Inflammatory macrophage treated with lipopolysaccharide for 4 hours (primary cell): Measurements from ENCODE around the gene C17orf67.
"Not testable (repeated sequence)": the region's sequence is repeated elsewhere in the genome, so short reads cannot be mapped to it uniquely, and the experiment has no call there.

Experiments
- DNase-seq: peaks from one replicate; pipeline ENCODE4 v3.0.0-alpha.2; 2020

C17orf67 gene

GRCh38 chr17:56770427-56770826 lies 63.3 kb downstream of the C17orf67 start:
- no peak for DNase-seq

DNA sequence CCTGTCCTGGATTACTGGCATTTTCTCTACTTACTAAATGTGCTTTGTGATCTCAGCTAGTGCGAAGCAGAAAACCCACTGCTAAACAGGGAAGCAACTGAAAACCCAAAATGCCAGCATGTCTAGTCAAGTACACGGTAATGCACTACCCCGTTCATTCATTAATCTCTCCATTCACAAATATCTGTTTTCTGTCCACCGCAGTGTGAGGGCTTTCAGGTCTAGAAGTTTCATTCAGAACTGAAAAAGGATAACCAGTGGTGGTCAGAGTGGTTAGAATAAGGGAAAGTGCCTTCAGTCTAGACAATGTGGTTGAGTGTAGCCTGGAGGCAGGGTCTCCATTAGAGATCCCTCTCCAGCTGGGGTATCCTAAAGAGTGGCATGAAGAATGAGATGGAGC lies 68.3 kb downstream of the C17orf67 start:
- no peak for DNase-seq

DNA sequence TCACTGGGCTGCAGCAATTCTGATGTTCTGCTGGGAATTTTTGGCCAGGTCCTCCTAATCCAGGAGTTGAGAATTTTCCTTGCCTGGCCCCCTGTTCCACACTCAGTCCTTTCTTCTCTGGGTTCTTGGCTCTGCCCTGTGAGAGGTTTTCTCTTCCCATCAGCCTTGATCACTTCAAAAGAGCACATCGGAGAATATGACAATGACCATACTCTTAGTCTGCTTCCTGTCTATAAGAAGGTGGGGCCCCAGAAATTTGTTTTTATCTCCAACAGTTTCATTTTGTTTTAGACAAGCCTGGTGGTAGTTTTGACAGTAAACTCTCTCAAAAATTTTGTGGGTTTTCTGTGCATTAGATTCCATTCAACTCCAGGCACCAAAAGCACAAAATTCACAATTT lies 70.7 kb downstream of the C17orf67 start:
- DNase-seq, result no peak

- DNase-seq, result no peak
Observed at GRCh38 chr17:56762144-56762543, 71.6 kb downstream of the C17orf67 start.

DNA sequence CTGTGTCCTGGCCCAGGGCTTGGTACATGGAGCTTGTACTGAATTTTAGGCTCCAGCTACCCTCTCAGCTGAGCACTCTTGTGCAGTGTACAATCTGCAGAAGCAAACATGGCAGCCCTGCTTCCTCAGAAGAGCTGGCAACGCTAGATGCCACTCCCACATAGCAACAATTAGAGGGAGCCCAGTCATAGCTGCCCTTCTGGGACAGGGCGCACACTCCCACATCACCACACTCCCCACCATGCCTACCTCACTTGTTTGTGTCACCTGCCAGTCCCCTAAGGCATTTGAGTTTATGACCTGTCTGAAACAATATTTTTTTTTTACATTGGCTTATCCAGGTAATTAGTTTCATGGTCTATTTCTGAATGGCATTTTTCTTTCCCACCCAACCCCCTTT lies 72.3 kb downstream of the C17orf67 start:
- DNase-seq, result no peak

GRCh38 chr17:56757611-56758010 lies 76.1 kb downstream of the C17orf67 start:
- not testable (repeated sequence) for DNase-seq

DNA sequence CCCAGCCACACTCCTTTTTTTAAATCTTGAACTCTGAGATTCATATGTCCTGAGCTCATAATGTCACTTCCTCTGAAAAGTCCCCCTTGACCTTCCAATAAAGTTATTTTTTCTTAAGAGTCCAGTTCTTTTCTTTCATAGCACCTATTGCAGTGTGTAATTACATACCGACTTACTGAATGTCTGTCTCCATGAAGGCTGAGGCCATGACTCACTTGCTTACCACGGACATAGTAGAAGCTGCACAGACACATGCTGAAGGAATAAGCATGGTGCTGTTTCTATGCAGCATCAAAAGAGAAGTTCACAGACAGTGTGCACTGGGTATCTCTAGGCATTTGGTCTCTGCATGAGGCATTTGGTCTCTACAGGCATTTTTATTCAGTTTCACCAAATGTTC lies 77.2 kb downstream of the C17orf67 start:
- DNase-seq, result no peak

DNA sequence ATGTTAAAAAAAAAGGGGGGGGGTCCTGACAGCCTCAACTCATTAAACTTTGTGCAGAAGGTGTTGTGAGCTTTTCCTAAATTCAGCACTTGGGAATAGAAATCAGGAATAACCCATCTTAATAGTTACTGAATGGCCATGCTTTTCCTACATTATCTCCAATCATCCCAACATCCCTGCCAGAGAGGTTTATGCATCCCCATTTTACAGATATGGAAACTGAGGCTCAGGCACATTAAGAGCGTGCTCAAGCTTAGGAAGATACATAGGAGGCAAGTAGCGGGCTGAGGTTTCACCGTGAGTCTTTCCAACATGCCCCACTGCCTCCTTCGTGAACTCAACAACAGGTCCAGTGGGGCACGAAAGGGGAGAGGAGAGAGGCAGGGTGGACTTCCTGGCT lies 78.4 kb downstream of the C17orf67 start:
- no peak for DNase-seq

DNA sequence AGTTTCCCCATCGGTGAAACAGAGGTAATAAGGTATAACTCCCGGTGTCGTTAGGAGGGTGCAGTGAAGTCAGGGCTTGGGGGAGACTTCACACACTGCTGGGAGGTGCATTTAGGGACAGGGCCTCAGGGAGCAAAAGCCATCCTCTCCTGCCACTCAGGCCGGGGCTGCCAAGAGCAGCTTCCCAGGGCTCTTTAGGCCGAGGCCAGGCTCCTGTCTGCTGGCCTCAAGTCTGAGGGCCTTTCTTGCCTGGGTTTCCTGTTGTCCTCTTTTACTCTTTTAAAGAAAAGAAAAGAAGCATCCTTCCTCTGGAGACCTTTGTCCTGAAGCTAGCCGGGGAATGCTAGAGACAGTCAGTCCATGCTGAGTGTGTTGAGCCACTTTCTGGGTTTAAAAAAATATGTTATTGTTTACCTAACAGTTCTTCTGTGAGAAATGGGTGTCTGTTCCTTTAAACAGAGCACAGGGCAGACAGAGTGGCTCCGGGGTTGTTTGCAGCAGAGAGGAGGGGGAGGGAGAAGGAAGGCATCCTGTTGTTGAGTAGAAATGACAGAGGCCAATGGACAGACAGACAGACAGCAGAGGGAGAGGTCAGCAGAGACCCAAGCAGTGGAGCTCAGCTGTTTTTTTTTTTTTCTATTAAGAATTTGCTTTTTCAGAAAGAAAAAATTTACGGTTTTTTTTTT lies 79.1 kb downstream of the C17orf67 start:
- no peak for DNase-seq

DNA sequence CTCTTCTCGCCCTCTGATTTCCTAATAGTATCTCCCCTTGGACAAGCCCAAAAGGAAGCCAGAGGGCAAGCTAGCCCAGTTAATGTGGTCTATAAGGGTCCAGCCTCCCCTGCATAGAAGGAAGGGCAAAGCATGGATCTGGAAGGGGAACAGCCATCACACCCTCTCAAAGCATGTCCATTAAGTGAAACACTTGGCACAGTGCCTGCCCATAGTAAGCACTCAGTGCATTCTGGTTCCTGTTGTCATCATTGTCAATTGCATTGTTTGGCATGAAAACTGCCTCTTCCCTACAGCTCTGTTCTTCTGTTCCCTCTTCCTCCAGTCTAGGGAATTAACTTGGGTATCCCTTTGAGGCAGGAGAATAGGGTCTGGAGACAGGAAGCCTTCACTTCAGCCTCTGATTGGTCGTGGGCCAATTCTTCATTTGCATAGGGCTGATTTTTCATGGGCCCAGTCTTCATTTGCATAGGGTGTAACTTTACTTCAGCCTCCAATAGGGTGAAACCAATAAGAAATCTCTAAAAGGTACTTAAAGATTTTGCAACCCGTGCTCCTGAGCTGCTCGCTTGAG lies 81.4 kb downstream of the C17orf67 start:
- no peak for DNase-seq

- peak; percentile 9 for DNase-seq
Observed at GRCh38 chr17:56751145-56751738, 82.5 kb downstream of the C17orf67 start.

GRCh38 chr17:56744721-56745120 lies 89.0 kb downstream of the C17orf67 start:
- DNase-seq, result peak; percentile 33

- no peak for DNase-seq
Observed at GRCh38 chr17:56742601-56743000, 91.1 kb downstream of the C17orf67 start.
